ENCODE results near the gene PCSK7.
"Not testable (repeated sequence)": the region's sequence is repeated elsewhere in the genome, so short reads cannot be mapped to it uniquely, and the experiment has no call there.

GRCh38 chr11:117207481-117207880 is 24.4 kb downstream of the PCSK7 start:
- TF ChIP-seq, protein P1, sequence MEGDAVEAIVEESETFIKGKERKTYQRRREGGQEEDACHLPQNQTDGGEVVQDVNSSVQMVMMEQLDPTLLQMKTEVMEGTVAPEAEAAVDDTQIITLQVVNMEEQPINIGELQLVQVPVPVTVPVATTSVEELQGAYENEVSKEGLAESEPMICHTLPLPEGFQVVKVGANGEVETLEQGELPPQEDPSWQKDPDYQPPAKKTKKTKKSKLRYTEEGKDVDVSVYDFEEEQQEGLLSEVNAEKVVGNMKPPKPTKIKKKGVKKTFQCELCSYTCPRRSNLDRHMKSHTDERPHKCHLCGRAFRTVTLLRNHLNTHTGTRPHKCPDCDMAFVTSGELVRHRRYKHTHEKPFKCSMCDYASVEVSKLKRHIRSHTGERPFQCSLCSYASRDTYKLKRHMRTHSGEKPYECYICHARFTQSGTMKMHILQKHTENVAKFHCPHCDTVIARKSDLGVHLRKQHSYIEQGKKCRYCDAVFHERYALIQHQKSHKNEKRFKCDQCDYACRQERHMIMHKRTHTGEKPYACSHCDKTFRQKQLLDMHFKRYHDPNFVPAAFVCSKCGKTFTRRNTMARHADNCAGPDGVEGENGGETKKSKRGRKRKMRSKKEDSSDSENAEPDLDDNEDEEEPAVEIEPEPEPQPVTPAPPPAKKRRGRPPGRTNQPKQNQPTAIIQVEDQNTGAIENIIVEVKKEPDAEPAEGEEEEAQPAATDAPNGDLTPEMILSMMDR (IDR thresholded peaks at IDR 0.05): not testable (repeated sequence)
- not testable (repeated sequence) for TF ChIP-seq EZH2phosphoT487 (IDR thresholded peaks at IDR 0.05)

Measured in neural progenitor cell (in vitro differentiated cells).